Liver (tissue), 9 donors: ENCODE results near the gene SCGB1D2. TPM values are rescaled to one million over a fixed set of nuclear protein-coding genes. Genes with fewer than 3 reads are reported as not detected.

Experiments
- DNase-seq: peaks from one replicate; pipeline ENCODE4 v3.0.0-alpha.2; 2017; ENCODE audit warnings: low spot score
- H3K27ac ChIP-seq, 2 donors: one replicate each; pipeline ENCODE4 v1.7.0; 2013; ENCODE audit warnings: inconsistent platforms in 2 of 2, low read length in 2 of 2, control low read depth in 1 of 2, low read depth in 1 of 2, mild to moderate bottlenecking in 1 of 2
- H3K27me3 ChIP-seq, 4 donors: one replicate each; pipeline versions ENCODE4 v1.6.1 to v1.7.0; 2013; ENCODE audit warnings: low read length in 3 of 4, inconsistent platforms in 1 of 4, mild to moderate bottlenecking in 1 of 4, moderate library complexity in 1 of 4; ENCODE audit not compliant: control insufficient read depth in 4 of 4, insufficient read depth in 4 of 4
- H3K36me3 ChIP-seq, 4 donors: one replicate each; pipeline versions ENCODE4 v1.6.1 to v1.7.0; 2013; ENCODE audit warnings: low read length in 3 of 4, mild to moderate bottlenecking in 3 of 4, low read depth in 1 of 4, moderate library complexity in 1 of 4; ENCODE audit not compliant: control insufficient read depth in 4 of 4, insufficient read depth in 3 of 4
- H3K4me1 ChIP-seq, 4 donors: one replicate each; pipeline versions ENCODE4 v1.6.1 to v1.7.0; 2013; ENCODE audit warnings: low read length in 3 of 4, mild to moderate bottlenecking in 3 of 4, moderate library complexity in 1 of 4; ENCODE audit not compliant: control insufficient read depth in 4 of 4, insufficient read depth in 4 of 4
- H3K4me3 ChIP-seq, 3 donors: one replicate each; pipeline versions ENCODE4 v1.6.1 to v1.7.0; 2013; ENCODE audit warnings: low read length in 3 of 3, control low read depth in 1 of 3, low read depth in 1 of 3, mild to moderate bottlenecking in 1 of 3
- H3K9ac ChIP-seq, 2 donors: one replicate each; pipeline ENCODE4 v1.7.0; 2013; ENCODE audit warnings: low read length in 2 of 2, mild to moderate bottlenecking in 2 of 2, moderate library complexity in 2 of 2, control low read depth in 1 of 2, low read depth in 1 of 2
- H3K9me3 ChIP-seq, 4 donors: one replicate each; pipeline versions ENCODE4 v1.6.1 to v1.7.0; 2013; ENCODE audit warnings: low read length in 3 of 4; ENCODE audit not compliant: control insufficient read depth in 4 of 4
- ATF3 ChIP-seq: IDR thresholded peaks from 2 replicates; pipeline ENCODE4 v1.6.1; 2016; ENCODE audit warnings: antibody characterized with exemption
- EGR1 ChIP-seq, 2 donors: IDR thresholded peaks; 2 replicates each; pipeline ENCODE4 v1.6.1; 2016 to 2018; ENCODE audit warnings: antibody characterized with exemption in 2 of 2, low read depth in 2 of 2
- FOXA1 ChIP-seq: IDR thresholded peaks from 2 replicates; pipeline ENCODE4 v1.6.1; 2016; ENCODE audit warnings: antibody characterized with exemption
- FOXA2 ChIP-seq: IDR thresholded peaks from 2 replicates; pipeline ENCODE4 v1.6.1; 2016; ENCODE audit warnings: antibody characterized with exemption
- GABPA ChIP-seq, 2 donors: IDR thresholded peaks in 1 of 2; conservative IDR thresholded peaks in 1 of 2; 2 replicates each; pipeline ENCODE4 v1.6.1; 2016; ENCODE audit warnings: antibody characterized with exemption in 2 of 2, mild to moderate bottlenecking in 1 of 2, moderate library complexity in 1 of 2
- HNF4A ChIP-seq, 2 donors: conservative IDR thresholded peaks; 2 replicates each; pipeline ENCODE4 v1.6.1; 2016; ENCODE audit warnings: antibody characterized with exemption in 2 of 2, mild to moderate bottlenecking in 2 of 2
- HNF4G ChIP-seq: IDR thresholded peaks from 2 replicates; pipeline ENCODE4 v1.6.1; 2016; ENCODE audit warnings: antibody characterized with exemption
- JUND ChIP-seq, 2 donors: IDR thresholded peaks; 2 replicates each; pipeline ENCODE4 v1.6.1; 2016; ENCODE audit warnings: antibody characterized with exemption in 2 of 2
- NR2F2 ChIP-seq: IDR thresholded peaks from 2 replicates; pipeline ENCODE4 v1.6.1; 2016; ENCODE audit warnings: antibody characterized with exemption
- RAD21 ChIP-seq, 2 donors: IDR thresholded peaks; 2 replicates each; pipeline ENCODE4 v1.6.1; 2016; ENCODE audit warnings: antibody characterized with exemption in 2 of 2, mild to moderate bottlenecking in 2 of 2
- RXRA ChIP-seq, 2 donors: IDR thresholded peaks; 2 replicates each; pipeline ENCODE4 v1.6.1; 2017 to 2018; ENCODE audit warnings: antibody characterized with exemption in 2 of 2, mild to moderate bottlenecking in 1 of 2
- TAF1 ChIP-seq: conservative IDR thresholded peaks from 2 replicates; pipeline ENCODE4 v1.6.1; 2016; ENCODE audit warnings: antibody characterized with exemption, mild to moderate bottlenecking
- YY1 ChIP-seq: IDR thresholded peaks from 2 replicates; pipeline ENCODE4 v1.6.1; 2016; ENCODE audit warnings: antibody characterized with exemption, mild to moderate bottlenecking
- ZBTB33 ChIP-seq: IDR thresholded peaks from 2 replicates; pipeline ENCODE4 v1.6.1; 2016; ENCODE audit warnings: antibody characterized with exemption
- WGBS: extraction: QIAGEN DNeasy Blood & Tissue Kit; methylation state at CpG from one replicate; pipeline ENCODE4 v1.1.7; 2013; 5-methylcytosine and 5-hydroxymethylcytosine counted together
- polyA plus RNA-seq, 2 donors: library from polyadenylated mRNA; stranded (reverse) in 1 of 2; unstranded in 1 of 2; fragments of 200-250 nt in 1 of 2; fragments of >200 nt in 1 of 2; fragmentation: Nextera tagmentation in 1 of 2; extraction: Ambion mirVana in 1 of 2; gene quantifications; one replicate each; pipeline versions ENCODE4 v1.2.1 to v1.2.3, GENCODE V29; 2013 to 2015
- total RNA-seq, 2 donors: library from RNA; depleted of rRNA; stranded (reverse); fragments of >200 nt; gene quantifications; one replicate each; pipeline ENCODE4 v1.2.3, GENCODE V29; 2014
- TF ChIP-seq, protein P1 (sequence below): IDR thresholded peaks from 2 replicates; pipeline ENCODE4 v1.6.1; 2016; ENCODE audit warnings: antibody characterized with exemption, mild to moderate bottlenecking
- TF ChIP-seq, protein P2 (sequence below): IDR thresholded peaks from 2 replicates; pipeline ENCODE4 v1.6.1; 2016; ENCODE audit warnings: antibody characterized with exemption
- TF ChIP-seq, protein P3 (sequence below): fragments of 150-350 bp; IDR thresholded peaks from 2 replicates; pipeline ENCODE4 v1.5.1; 2017; ENCODE audit warnings: improper control_type of control experiment, low read depth, low read length; ENCODE audit not compliant: missing input control
- donor health status: healthy.
- donor health status: healthy.
- donor health status: healthy.
- donor health status: healthy.
- donor health status: healthy.

The SCGB1D2 gene
- total and polyA plus RNA-seq, 4 donors = not detected

- Histone ChIP-seq H3K36me3 (no peaks in the 10 kb centered on the region), H3K9ac (no peak overlapping the region), H3K4me3 (no peak overlapping the region), H3K9me3 (peaks cover 8 to 29% (median 11%) of the 10 kb centered on the region in 4 donors), H3K27ac (no peak overlapping the region), H3K27me3 (no peaks in the 10 kb centered on the region), H3K4me1 (no peaks in the 10 kb centered on the region)
- 80% methylated on average over 2 of the region's 2 CpGs for WGBS
- TF ChIP-seq JUND (IDR thresholded peaks at IDR 0.05) = no peak
- TF ChIP-seq EGR1 (IDR thresholded peaks at IDR 0.05; ENCODE audit: low read depth in 2 of 2) = no peak
- TF ChIP-seq RXRA (IDR thresholded peaks at IDR 0.05) = no peak
- no peak for TF ChIP-seq HNF4A (conservative IDR thresholded peaks at IDR 0.05)
- no peak for TF ChIP-seq ZBTB33
- no peak for TF ChIP-seq YY1
- no peak for TF ChIP-seq FOXA1
- no peak for TF ChIP-seq HNF4G
- no peak for TF ChIP-seq FOXA2
- TF ChIP-seq, protein P1, sequence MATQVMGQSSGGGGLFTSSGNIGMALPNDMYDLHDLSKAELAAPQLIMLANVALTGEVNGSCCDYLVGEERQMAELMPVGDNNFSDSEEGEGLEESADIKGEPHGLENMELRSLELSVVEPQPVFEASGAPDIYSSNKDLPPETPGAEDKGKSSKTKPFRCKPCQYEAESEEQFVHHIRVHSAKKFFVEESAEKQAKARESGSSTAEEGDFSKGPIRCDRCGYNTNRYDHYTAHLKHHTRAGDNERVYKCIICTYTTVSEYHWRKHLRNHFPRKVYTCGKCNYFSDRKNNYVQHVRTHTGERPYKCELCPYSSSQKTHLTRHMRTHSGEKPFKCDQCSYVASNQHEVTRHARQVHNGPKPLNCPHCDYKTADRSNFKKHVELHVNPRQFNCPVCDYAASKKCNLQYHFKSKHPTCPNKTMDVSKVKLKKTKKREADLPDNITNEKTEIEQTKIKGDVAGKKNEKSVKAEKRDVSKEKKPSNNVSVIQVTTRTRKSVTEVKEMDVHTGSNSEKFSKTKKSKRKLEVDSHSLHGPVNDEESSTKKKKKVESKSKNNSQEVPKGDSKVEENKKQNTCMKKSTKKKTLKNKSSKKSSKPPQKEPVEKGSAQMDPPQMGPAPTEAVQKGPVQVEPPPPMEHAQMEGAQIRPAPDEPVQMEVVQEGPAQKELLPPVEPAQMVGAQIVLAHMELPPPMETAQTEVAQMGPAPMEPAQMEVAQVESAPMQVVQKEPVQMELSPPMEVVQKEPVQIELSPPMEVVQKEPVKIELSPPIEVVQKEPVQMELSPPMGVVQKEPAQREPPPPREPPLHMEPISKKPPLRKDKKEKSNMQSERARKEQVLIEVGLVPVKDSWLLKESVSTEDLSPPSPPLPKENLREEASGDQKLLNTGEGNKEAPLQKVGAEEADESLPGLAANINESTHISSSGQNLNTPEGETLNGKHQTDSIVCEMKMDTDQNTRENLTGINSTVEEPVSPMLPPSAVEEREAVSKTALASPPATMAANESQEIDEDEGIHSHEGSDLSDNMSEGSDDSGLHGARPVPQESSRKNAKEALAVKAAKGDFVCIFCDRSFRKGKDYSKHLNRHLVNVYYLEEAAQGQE = no peak
- no peak for TF ChIP-seq RAD21 (IDR thresholded peaks at IDR 0.05)
- no peak for TF ChIP-seq NR2F2
- TF ChIP-seq, protein P2, sequence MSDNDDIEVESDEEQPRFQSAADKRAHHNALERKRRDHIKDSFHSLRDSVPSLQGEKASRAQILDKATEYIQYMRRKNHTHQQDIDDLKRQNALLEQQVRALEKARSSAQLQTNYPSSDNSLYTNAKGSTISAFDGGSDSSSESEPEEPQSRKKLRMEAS = no peak
- TF ChIP-seq TAF1 = no peak
- TF ChIP-seq, protein P3, sequence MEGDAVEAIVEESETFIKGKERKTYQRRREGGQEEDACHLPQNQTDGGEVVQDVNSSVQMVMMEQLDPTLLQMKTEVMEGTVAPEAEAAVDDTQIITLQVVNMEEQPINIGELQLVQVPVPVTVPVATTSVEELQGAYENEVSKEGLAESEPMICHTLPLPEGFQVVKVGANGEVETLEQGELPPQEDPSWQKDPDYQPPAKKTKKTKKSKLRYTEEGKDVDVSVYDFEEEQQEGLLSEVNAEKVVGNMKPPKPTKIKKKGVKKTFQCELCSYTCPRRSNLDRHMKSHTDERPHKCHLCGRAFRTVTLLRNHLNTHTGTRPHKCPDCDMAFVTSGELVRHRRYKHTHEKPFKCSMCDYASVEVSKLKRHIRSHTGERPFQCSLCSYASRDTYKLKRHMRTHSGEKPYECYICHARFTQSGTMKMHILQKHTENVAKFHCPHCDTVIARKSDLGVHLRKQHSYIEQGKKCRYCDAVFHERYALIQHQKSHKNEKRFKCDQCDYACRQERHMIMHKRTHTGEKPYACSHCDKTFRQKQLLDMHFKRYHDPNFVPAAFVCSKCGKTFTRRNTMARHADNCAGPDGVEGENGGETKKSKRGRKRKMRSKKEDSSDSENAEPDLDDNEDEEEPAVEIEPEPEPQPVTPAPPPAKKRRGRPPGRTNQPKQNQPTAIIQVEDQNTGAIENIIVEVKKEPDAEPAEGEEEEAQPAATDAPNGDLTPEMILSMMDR = no peak
- no peak for DNase-seq
Observed at GRCh38 chr11:62256281-62256680, 14.2 kb downstream of the SCGB1D2 start.

- DNase-seq = no peak
- Histone ChIP-seq H3K9ac (no peak overlapping the region), H3K27ac (no peak overlapping the region), H3K36me3 (no peaks in the 10 kb centered on the region), H3K4me1 (no peaks in the 10 kb centered on the region), H3K27me3 (no peaks in the 10 kb centered on the region), H3K4me3 (no peak overlapping the region), H3K9me3 (no peaks in the 10 kb centered on the region)
- 68% methylated on average over 6 of the region's 6 CpGs for WGBS
- TF ChIP-seq RAD21 (IDR thresholded peaks at IDR 0.05) (no peak), GABPA (IDR thresholded peaks at IDR 0.05 in 1 of 2, conservative IDR thresholded peaks at IDR 0.05 in 1 of 2) (no peak), HNF4G (no peak), ATF3 (no peak), HNF4A (conservative IDR thresholded peaks at IDR 0.05) (no peak), JUND (IDR thresholded peaks at IDR 0.05) (no peak), FOXA1 (no peak), TAF1 (no peak), ZBTB33 (no peak)
- TF ChIP-seq, protein P3 = no peak
Observed at GRCh38 chr11:62260261-62260953, 18.4 kb downstream of the SCGB1D2 start.
